Liver (tissue), 9 donors: ENCODE measurements around the gene SUPT20H. TPM values are rescaled to one million over a fixed set of nuclear protein-coding genes. Genes with fewer than 3 reads are reported as not detected.

Source experiments
- DNase-seq: peaks from one replicate; pipeline ENCODE4 v3.0.0-alpha.2; 2017; ENCODE audit warnings: low spot score
- H3K27ac ChIP-seq, 2 donors: one replicate each; pipeline ENCODE4 v1.7.0; 2013; ENCODE audit warnings: inconsistent platforms in 2 of 2, low read length in 2 of 2, control low read depth in 1 of 2, low read depth in 1 of 2, mild to moderate bottlenecking in 1 of 2
- H3K27me3 ChIP-seq, 4 donors: one replicate each; pipeline versions ENCODE4 v1.6.1 to v1.7.0; 2013; ENCODE audit warnings: low read length in 3 of 4, inconsistent platforms in 1 of 4, mild to moderate bottlenecking in 1 of 4, moderate library complexity in 1 of 4; ENCODE audit not compliant: control insufficient read depth in 4 of 4, insufficient read depth in 4 of 4
- H3K36me3 ChIP-seq, 4 donors: one replicate each; pipeline versions ENCODE4 v1.6.1 to v1.7.0; 2013; ENCODE audit warnings: low read length in 3 of 4, mild to moderate bottlenecking in 3 of 4, low read depth in 1 of 4, moderate library complexity in 1 of 4; ENCODE audit not compliant: control insufficient read depth in 4 of 4, insufficient read depth in 3 of 4
- H3K4me1 ChIP-seq, 4 donors: one replicate each; pipeline versions ENCODE4 v1.6.1 to v1.7.0; 2013; ENCODE audit warnings: low read length in 3 of 4, mild to moderate bottlenecking in 3 of 4, moderate library complexity in 1 of 4; ENCODE audit not compliant: control insufficient read depth in 4 of 4, insufficient read depth in 4 of 4
- H3K4me3 ChIP-seq, 3 donors: one replicate each; pipeline versions ENCODE4 v1.6.1 to v1.7.0; 2013; ENCODE audit warnings: low read length in 3 of 3, control low read depth in 1 of 3, low read depth in 1 of 3, mild to moderate bottlenecking in 1 of 3
- H3K9ac ChIP-seq, 2 donors: one replicate each; pipeline ENCODE4 v1.7.0; 2013; ENCODE audit warnings: low read length in 2 of 2, mild to moderate bottlenecking in 2 of 2, moderate library complexity in 2 of 2, control low read depth in 1 of 2, low read depth in 1 of 2
- H3K9me3 ChIP-seq, 4 donors: one replicate each; pipeline versions ENCODE4 v1.6.1 to v1.7.0; 2013; ENCODE audit warnings: low read length in 3 of 4; ENCODE audit not compliant: control insufficient read depth in 4 of 4
- EGR1 ChIP-seq, 2 donors: IDR thresholded peaks; 2 replicates each; pipeline ENCODE4 v1.6.1; 2016 to 2018; ENCODE audit warnings: antibody characterized with exemption in 2 of 2, low read depth in 2 of 2
- FOXA1 ChIP-seq: IDR thresholded peaks from 2 replicates; pipeline ENCODE4 v1.6.1; 2016; ENCODE audit warnings: antibody characterized with exemption
- FOXA2 ChIP-seq: IDR thresholded peaks from 2 replicates; pipeline ENCODE4 v1.6.1; 2016; ENCODE audit warnings: antibody characterized with exemption
- GABPA ChIP-seq, 2 donors: IDR thresholded peaks in 1 of 2; conservative IDR thresholded peaks in 1 of 2; 2 replicates each; pipeline ENCODE4 v1.6.1; 2016; ENCODE audit warnings: antibody characterized with exemption in 2 of 2, mild to moderate bottlenecking in 1 of 2, moderate library complexity in 1 of 2
- HNF4A ChIP-seq, 2 donors: conservative IDR thresholded peaks; 2 replicates each; pipeline ENCODE4 v1.6.1; 2016; ENCODE audit warnings: antibody characterized with exemption in 2 of 2, mild to moderate bottlenecking in 2 of 2
- HNF4G ChIP-seq: IDR thresholded peaks from 2 replicates; pipeline ENCODE4 v1.6.1; 2016; ENCODE audit warnings: antibody characterized with exemption
- JUND ChIP-seq, 2 donors: IDR thresholded peaks; 2 replicates each; pipeline ENCODE4 v1.6.1; 2016; ENCODE audit warnings: antibody characterized with exemption in 2 of 2
- NR2F2 ChIP-seq: IDR thresholded peaks from 2 replicates; pipeline ENCODE4 v1.6.1; 2016; ENCODE audit warnings: antibody characterized with exemption
- RAD21 ChIP-seq, 2 donors: IDR thresholded peaks; 2 replicates each; pipeline ENCODE4 v1.6.1; 2016; ENCODE audit warnings: antibody characterized with exemption in 2 of 2, mild to moderate bottlenecking in 2 of 2
- RXRA ChIP-seq, 2 donors: IDR thresholded peaks; 2 replicates each; pipeline ENCODE4 v1.6.1; 2017 to 2018; ENCODE audit warnings: antibody characterized with exemption in 2 of 2, mild to moderate bottlenecking in 1 of 2
- SP1 ChIP-seq: IDR thresholded peaks from 2 replicates; pipeline ENCODE4 v1.6.1; 2018; ENCODE audit warnings: antibody characterized with exemption, mild to moderate bottlenecking
- TAF1 ChIP-seq: conservative IDR thresholded peaks from 2 replicates; pipeline ENCODE4 v1.6.1; 2016; ENCODE audit warnings: antibody characterized with exemption, mild to moderate bottlenecking
- YY1 ChIP-seq: IDR thresholded peaks from 2 replicates; pipeline ENCODE4 v1.6.1; 2016; ENCODE audit warnings: antibody characterized with exemption, mild to moderate bottlenecking
- WGBS: extraction: QIAGEN DNeasy Blood & Tissue Kit; methylation state at CpG from one replicate; pipeline ENCODE4 v1.1.7; 2013; 5-methylcytosine and 5-hydroxymethylcytosine counted together
- polyA plus RNA-seq, 2 donors: library from polyadenylated mRNA; stranded (reverse) in 1 of 2; unstranded in 1 of 2; fragments of 200-250 nt in 1 of 2; fragments of >200 nt in 1 of 2; fragmentation: Nextera tagmentation in 1 of 2; extraction: Ambion mirVana in 1 of 2; gene quantifications; one replicate each; pipeline versions ENCODE4 v1.2.1 to v1.2.3, GENCODE V29; 2013 to 2015
- total RNA-seq, 2 donors: library from RNA; depleted of rRNA; stranded (reverse); fragments of >200 nt; gene quantifications; one replicate each; pipeline ENCODE4 v1.2.3, GENCODE V29; 2014
- TF ChIP-seq, protein P1 (sequence below): IDR thresholded peaks from 2 replicates; pipeline ENCODE4 v1.6.1; 2016; ENCODE audit warnings: antibody characterized with exemption
- TF ChIP-seq, protein P2 (sequence below): IDR thresholded peaks from 2 replicates; pipeline ENCODE4 v1.6.1; 2016; ENCODE audit warnings: antibody characterized with exemption
- TF ChIP-seq, protein P3 (sequence below): fragments of 150-350 bp; IDR thresholded peaks from 2 replicates; pipeline ENCODE4 v1.5.1; 2017; ENCODE audit warnings: improper control_type of control experiment, low read depth, low read length; ENCODE audit not compliant: missing input control
- TF ChIP-seq, protein P4 (sequence below): IDR thresholded peaks from 2 replicates; pipeline ENCODE4 v1.6.1; 2016; ENCODE audit warnings: antibody characterized with exemption, mild to moderate bottlenecking
- TF ChIP-seq, protein P5 (sequence below): IDR thresholded peaks from 2 replicates; pipeline ENCODE4 v1.6.1; 2016; ENCODE audit warnings: antibody characterized with exemption
- donor health status: healthy.
- donor health status: healthy.
- donor health status: healthy.
- donor health status: healthy.
- donor health status: healthy.

The SUPT20H gene
- total and polyA plus RNA-seq, 4 donors: 6.5 to 23.1 (median 17.1) TPM

DNA sequence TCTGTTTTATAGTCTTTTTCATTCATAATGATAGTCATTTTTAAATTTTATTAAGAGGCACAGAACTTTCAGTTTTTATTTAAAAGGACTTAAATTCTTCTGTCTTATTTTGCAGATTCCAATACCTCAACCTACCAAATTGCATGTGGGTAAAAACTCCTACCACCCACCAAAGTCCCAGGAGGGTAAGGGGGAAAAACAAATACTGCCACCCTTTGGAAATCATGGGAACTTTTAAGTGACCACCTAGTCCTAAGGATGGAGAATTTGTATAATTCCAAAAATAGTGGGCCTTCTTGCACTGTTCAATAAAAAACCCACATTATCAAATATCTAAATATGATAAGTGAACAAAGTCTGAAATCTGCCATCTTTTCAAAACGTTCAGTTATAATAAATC is 9.7 kb downstream of the SUPT20H start (continued):
- TF ChIP-seq, protein P1, sequence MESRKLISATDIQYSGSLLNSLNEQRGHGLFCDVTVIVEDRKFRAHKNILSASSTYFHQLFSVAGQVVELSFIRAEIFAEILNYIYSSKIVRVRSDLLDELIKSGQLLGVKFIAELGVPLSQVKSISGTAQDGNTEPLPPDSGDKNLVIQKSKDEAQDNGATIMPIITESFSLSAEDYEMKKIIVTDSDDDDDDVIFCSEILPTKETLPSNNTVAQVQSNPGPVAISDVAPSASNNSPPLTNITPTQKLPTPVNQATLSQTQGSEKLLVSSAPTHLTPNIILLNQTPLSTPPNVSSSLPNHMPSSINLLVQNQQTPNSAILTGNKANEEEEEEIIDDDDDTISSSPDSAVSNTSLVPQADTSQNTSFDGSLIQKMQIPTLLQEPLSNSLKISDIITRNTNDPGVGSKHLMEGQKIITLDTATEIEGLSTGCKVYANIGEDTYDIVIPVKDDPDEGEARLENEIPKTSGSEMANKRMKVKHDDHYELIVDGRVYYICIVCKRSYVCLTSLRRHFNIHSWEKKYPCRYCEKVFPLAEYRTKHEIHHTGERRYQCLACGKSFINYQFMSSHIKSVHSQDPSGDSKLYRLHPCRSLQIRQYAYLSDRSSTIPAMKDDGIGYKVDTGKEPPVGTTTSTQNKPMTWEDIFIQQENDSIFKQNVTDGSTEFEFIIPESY: no peak

DNA sequence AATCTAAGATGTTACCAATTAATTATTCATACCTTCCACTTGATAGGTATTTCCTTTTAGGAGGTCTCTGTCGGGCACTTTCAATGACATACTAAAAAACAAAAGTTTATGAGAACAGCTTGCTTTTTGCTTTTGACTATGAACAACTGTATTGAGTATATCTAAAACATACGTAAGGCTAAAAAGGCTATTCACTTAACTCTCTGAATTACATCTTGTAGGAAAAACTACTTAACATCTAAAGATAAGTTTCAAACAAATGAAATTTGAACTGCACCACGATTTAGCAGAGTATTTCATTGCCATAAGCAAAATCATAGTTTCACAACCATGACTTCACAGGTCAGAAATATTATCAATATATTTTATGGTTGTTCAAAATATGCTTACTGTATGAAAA is 11.6 kb downstream of the SUPT20H start:
- Histone ChIP-seq H3K36me3 (peaks cover 1 to 33% (median 22%) of the 10 kb centered on the region in 4 donors), H3K27ac (no peak overlapping the region), H3K4me1 (no peaks in the 10 kb centered on the region), H3K27me3 (no peaks in the 10 kb centered on the region), H3K9ac (no peak overlapping the region), H3K4me3 (no peak overlapping the region), H3K9me3 (no peaks in the 10 kb centered on the region)
- WGBS: 92% methylated on average over 3 of the region's 3 CpGs
- DNase-seq: no peak
- TF ChIP-seq HNF4G (no peak), SP1 (no peak), RXRA (IDR thresholded peaks at IDR 0.05) (no peak), YY1 (no peak), FOXA2 (no peak), JUND (IDR thresholded peaks at IDR 0.05) (no peak), GABPA (IDR thresholded peaks at IDR 0.05 in 1 of 2, conservative IDR thresholded peaks at IDR 0.05 in 1 of 2) (no peak), HNF4A (conservative IDR thresholded peaks at IDR 0.05) (no peak), FOXA1 (no peak), RAD21 (IDR thresholded peaks at IDR 0.05) (no peak), EGR1 (IDR thresholded peaks at IDR 0.05; ENCODE audit: low read depth in 2 of 2) (no peak), NR2F2 (no peak), TAF1 (no peak)
- TF ChIP-seq, protein P2, sequence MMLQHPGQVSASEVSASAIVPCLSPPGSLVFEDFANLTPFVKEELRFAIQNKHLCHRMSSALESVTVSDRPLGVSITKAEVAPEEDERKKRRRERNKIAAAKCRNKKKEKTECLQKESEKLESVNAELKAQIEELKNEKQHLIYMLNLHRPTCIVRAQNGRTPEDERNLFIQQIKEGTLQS: no peak
- TF ChIP-seq, protein P3, sequence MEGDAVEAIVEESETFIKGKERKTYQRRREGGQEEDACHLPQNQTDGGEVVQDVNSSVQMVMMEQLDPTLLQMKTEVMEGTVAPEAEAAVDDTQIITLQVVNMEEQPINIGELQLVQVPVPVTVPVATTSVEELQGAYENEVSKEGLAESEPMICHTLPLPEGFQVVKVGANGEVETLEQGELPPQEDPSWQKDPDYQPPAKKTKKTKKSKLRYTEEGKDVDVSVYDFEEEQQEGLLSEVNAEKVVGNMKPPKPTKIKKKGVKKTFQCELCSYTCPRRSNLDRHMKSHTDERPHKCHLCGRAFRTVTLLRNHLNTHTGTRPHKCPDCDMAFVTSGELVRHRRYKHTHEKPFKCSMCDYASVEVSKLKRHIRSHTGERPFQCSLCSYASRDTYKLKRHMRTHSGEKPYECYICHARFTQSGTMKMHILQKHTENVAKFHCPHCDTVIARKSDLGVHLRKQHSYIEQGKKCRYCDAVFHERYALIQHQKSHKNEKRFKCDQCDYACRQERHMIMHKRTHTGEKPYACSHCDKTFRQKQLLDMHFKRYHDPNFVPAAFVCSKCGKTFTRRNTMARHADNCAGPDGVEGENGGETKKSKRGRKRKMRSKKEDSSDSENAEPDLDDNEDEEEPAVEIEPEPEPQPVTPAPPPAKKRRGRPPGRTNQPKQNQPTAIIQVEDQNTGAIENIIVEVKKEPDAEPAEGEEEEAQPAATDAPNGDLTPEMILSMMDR: no peak
- TF ChIP-seq, protein P4, sequence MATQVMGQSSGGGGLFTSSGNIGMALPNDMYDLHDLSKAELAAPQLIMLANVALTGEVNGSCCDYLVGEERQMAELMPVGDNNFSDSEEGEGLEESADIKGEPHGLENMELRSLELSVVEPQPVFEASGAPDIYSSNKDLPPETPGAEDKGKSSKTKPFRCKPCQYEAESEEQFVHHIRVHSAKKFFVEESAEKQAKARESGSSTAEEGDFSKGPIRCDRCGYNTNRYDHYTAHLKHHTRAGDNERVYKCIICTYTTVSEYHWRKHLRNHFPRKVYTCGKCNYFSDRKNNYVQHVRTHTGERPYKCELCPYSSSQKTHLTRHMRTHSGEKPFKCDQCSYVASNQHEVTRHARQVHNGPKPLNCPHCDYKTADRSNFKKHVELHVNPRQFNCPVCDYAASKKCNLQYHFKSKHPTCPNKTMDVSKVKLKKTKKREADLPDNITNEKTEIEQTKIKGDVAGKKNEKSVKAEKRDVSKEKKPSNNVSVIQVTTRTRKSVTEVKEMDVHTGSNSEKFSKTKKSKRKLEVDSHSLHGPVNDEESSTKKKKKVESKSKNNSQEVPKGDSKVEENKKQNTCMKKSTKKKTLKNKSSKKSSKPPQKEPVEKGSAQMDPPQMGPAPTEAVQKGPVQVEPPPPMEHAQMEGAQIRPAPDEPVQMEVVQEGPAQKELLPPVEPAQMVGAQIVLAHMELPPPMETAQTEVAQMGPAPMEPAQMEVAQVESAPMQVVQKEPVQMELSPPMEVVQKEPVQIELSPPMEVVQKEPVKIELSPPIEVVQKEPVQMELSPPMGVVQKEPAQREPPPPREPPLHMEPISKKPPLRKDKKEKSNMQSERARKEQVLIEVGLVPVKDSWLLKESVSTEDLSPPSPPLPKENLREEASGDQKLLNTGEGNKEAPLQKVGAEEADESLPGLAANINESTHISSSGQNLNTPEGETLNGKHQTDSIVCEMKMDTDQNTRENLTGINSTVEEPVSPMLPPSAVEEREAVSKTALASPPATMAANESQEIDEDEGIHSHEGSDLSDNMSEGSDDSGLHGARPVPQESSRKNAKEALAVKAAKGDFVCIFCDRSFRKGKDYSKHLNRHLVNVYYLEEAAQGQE: no peak
- TF ChIP-seq, protein P5, sequence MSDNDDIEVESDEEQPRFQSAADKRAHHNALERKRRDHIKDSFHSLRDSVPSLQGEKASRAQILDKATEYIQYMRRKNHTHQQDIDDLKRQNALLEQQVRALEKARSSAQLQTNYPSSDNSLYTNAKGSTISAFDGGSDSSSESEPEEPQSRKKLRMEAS: no peak
- TF ChIP-seq, protein P1: no peak
